HG03159 (cell line): Measurements from ENCODE around the gene DES.

ENCODE experiments used
- ATAC-seq: cut with Tn5 transposase; IDR thresholded peaks from one replicate; pipeline ENCODE4 v1.9.1; 2021; ENCODE audit warnings: mild to moderate bottlenecking, moderate library complexity; ENCODE audit not compliant: unreplicated experiment

The DES gene

DNA sequence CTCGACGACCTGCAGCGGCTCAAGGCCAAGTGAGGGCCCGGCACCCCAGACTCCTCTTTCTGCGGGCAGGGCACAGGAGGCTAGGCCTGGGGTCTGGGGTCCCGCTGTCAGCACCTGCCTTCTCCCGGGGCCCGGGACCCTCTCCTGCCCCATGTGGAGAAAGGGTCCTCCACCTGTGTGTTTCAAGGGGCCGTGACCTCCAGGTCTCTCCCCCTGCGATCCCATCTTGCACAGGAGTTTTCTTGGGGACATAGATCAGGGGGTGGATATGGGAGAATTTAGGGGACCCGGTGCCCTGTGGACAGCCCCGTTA is 791 bp downstream of the DES start:
- ATAC-seq: no peak

DNA sequence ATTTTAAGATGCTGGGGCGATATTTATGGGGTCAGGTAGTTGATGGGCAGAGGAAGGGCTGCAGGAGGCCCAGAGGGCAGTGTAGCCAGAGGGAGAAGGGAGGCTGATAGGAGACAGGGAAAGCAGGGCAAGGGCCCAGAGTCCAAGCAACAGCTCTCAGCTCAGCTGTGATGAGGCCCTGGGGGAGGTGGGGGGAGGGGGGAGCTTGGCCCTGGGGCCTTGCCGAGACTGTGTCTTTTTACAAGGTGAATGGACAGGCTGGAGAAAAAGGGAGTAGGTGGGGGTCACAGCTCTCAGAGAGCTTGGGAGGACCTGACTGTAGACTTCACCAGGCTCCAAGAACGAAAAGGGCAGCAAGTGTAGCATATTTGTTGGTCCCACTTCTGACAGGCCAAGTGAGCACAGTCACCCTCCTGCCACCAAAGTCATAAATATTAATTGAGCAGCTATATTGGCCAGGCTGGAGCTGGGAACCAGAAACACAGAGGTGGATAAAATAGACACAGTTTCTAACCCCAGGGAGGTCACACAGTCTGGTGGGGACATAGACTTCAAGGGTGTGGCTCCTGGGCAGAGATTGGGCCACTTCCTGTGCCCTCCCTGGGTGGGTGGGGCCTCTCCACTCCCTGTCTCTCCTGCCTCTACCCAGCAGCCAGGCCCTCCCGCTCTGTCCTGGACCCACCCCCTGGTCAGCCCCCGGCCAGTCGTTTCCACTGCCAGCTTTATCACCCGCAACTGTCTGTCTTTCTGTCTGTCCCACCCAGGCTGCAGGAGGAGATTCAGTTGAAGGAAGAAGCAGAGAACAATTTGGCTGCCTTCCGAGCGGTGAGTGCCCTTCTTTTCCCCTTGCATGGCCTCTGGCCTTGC is 1.4 kb downstream of the DES start:
- ATAC-seq: no peak

DNA sequence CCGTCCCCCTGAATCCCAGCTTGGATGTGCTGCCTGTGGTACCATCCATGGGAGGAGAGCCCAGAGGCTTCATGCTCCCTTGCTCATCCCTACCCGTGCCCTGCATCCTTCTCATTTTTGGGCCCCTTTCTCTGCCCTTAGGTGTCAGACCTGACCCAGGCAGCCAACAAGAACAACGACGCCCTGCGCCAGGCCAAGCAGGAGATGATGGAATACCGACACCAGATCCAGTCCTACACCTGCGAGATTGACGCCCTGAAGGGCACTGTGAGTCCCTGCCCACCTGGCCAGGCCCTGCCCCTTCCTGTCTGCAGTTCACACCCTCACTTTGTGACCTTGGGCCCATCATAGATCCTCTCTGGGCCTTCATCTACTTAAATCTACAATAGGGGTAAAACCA is 2.5 kb downstream of the DES start:
- ATAC-seq: no peak

DNA sequence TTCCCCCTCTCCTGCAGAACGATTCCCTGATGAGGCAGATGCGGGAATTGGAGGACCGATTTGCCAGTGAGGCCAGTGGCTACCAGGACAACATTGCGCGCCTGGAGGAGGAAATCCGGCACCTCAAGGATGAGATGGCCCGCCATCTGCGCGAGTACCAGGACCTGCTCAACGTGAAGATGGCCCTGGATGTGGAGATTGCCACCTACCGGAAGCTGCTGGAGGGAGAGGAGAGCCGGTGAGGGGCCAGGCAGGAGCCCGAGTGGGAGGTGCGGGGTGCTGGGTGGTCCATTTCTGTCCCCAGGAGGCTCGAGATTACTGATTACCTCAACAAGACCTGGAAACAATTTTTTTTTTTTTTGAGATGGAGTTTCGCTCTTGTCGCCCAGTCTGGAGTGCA is 3.1 kb downstream of the DES start:
- ATAC-seq: no peak

DNA sequence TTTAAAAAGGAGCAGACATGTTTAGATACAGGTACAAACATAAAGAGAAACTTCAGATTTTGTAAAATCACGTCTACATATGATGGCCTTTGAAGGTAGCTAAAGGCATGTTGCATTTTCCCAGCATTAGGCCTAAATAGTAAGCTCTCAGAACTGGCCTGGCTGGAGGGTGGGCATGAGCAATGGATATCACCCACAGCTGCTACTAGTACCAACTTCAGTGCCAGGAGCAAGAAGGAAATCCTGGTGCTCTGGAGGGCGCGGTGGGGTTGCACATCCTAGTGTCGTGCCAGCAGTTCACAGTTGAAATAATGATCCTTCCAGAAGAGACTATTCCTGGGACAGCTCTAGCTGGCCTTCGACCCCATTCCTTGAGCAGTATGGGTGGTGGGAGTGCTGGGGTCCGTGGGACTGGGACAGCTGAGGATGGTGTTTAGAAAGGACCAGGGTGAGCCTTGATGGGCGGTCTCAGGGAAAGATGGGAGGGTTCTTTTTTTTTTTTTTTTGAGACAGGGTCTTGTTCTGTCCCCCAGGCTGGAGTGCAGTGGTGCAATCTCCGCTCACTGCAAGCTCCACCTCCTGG is 4.9 kb downstream of the DES start:
- ATAC-seq: no peak

DNA sequence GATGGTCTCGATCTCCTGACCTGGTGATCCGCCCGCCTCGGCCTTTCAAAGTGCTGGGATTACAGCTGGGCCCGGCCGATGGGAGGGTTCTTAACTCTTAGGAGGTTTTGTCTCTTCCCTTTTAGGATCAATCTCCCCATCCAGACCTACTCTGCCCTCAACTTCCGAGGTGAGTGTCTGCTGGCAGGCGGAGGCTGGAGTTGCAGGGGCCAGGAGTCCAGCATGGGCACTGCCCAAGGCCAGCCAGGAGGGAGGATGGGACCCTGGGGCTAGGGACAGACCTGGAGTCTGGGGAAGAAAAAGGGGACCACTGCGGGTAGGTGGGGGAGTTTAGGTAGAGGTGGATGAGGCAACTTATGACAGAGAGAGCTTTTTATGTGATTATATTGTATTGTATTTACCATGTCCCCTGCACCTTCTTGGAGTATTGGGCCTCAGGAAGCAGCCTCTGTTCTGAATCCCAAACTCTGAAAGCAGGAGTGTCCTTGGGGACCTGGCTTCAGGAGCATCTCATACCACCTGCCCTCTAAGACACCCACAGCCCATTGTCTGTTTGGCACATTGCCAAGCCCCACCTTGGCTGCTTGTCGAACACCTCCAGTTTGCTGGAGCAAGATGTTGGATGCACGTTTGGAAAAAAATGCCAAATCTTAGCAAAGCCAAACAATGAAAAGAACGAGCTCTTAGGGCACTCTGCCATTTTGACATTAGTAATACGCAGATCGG is 5.6 kb downstream of the DES start:
- no peak for ATAC-seq

DNA sequence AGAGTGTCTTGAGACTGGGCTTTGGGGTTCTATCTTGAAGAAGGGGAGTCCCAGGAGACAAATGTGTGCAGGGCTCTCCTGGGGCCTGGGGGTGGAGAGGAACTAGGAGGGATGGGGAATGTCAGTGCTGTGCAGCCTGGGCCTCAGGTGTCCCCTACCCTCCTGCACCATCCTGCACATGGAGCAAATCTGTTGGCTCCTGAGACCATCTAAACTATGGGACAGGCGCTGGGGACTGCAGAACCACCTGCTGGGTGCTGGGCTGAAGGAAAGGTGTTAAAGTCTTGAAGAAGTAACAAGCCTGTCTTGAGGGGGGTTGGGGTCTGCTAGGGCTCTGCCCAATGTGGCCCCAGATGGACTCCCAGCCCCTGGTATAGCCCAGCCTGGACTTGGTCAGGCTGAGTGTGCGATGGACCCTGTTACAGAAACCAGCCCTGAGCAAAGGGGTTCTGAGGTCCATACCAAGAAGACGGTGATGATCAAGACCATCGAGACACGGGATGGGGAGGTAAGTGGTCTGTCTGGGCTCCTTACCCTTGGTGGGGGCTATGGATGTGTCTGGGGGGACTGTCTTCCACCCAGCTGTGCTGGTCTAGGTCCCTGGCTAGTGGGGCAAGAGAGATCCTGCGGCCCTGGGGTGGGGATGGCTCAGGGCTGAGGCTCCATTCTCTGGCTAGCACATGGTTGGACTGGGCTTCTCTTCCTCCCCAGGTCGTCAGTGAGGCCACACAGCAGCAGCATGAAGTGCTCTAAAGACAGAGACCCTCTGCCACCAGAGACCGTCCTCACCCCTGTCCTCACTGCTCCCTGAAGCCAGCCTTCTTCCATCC is 7.3 kb downstream of the DES start:
- no peak for ATAC-seq

DNA sequence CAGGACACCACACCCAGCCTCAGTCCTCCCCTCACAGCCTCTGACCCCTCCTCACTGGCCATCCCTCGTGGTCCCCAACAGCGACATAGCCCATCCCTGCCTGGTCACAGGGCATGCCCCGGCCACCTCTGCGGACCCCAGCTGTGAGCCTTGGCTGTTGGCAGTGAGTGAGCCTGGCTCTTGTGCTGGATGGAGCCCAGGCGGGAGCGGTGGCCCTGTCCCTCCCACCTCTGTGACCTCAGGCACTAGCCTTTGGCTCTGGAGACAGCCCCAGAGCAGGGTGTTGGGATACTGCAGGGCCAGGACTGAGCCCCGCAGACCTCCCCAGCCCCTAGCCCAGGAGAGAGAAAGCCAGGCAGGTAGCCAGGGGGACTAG is 7.9 kb downstream of the DES start:
- ATAC-seq: no peak

DNA sequence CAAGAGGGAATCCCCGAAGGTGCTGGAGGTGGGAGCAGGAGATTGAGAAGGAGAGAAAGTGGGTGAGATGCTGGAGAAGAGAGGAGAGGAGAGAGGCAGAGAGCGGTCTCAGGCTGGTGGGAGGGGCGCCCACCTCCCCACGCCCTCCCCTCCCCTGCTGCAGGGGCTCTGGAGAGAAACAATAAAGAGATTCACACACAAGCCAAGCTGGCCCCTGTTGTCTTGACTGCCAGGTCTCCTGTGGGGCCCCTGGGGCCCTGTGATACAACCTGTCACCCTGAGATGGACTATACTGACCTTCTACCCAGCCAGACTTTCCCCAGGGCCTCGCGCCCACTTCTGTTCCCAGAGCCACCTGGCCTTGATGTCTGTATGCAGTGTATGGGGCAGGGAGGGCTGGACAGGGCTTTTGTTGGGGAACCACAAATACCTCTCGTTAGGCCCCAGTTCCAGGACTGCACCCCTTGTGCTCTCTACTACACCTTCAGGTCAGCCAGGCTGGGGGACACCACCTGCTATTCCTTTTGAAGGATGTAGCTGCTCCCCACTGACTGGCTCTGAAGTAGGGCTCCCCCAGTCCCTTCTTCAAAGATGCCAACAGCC is 8.5 kb downstream of the DES start:
- ATAC-seq: no peak

DNA sequence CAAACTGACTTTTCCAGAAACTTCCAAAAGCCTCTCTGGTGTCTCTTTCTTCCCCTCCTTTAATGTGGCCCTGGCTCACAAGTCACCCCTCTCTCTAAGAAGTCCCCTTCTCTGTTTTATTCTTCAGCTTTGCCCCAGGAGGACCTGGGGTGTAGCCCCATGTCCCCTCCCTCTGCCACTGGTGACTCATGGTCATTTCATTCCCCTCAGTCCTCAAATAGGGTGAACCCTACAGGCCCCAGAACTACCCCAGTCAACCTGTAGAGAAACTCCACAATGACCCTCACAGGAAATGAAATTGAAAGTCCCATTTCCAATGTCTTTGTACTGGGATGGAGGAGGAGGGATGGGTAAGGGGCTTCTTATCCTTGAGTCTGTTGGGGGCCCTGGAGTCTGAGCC is 10.3 kb downstream of the DES start:
- ATAC-seq: no peak

DNA sequence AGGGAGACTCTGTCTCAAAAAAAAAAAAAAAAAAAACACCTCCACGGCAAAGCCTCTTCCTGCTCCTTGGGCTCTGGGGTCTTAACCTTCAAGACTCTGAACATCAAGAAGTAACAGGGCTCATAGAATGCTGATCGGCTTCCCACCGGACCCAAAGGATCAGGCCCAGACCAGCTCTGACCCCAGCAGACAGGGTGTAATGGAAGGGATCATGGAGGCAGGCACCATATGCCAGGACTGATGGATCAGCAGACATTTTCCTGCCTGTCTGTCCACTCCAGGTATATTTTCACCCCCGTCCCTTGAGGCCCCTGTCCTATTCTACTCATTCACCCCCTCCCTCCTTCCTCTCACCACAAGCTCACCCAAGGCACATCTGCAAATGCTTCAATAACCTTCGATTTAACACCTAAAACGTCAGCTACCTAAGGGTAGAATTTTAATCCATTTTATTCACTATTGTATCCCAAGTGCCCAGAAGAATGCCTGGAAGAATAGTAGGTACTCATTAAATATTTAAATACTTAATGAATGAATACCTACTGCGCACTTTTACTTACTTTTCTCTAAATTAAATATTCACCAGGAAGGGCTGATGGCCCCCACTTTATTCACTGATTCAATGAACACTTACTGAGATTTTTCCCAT is 11.9 kb downstream of the DES start:
- ATAC-seq: no peak

DNA sequence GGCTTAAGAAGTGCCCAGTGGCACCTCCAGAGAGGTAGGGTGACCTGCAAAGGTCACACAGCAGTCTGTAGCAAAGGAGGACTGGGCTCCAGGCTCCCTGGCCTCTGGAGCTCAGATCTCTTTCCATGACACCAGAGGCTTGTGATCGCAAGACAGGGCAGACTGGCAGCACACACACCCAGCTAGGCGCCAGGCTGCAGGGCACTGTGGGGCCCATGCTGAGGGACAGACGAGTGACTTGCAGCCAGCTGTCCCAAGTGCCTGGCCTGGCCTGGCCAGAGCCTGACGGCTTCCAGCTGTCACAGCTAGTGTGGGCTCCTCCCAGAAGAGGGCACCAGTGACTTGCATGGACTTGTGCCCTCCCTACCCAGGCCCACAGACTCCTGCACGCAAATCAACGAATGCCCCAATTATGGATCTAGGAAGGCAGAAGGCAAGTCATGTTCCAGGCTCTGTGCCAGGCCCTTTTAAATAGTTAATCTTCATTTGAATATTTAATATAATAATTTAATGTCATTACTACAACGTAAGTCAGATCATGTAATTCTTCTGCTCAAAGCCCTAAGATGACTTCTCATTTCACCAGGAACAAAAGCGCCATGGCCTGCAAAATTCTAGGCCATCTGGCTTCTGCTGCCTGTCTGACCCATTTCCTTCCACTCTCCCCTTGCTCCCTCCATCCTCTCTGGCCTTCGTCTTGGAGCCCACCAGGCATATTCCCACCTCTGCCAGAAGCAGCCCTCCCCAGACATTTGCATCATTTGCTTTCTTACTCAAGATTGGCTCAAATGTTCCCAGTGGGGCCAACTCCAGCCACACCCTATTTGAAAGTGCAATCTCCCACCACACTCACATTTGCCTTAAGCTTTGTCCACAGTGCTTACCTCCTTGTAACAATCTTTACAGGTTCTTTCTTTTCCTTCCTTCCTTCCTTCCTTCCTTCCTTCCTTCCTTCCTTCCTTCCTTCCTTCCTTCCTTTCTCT is 12.7 kb downstream of the DES start:
- no peak for ATAC-seq

DNA sequence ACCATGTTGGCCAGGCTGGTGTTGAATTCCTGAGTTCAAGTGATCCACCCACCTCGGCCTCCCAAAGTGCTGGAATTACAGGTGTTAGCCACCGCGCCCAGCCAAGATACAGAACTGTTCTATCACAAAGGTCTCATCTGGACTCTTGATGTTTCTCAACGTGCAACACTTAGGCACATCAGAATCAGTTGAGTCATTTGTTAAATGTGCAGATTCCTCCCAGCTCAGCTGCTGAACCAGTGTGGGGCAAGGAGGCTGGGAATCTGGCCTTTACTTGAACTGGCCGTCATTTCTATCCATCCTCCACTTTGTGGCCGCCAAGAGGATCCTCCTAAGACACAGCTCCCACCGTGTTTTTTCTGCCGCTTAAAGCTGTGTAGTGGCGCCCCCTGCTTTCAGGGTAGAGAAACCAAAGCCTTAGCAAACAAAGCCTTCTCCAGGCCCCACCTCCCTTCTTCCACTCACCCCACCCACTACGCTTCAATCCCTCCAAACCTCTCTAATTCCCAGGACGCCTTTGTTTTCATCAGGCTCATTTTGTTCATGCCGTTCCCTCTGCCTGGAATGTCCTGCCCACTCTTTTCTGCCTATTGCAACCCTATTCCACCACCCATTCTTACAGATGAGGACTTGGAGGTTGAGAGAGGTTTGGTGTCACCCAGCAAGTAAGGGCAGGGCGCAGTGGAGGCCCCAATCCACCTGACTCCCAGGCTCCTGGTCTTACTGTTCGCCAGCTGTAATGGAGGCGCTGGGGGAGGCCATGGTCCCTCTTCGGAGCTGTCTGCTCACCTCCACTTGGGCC is 15.7 kb downstream of the DES start:
- no peak for ATAC-seq

DNA sequence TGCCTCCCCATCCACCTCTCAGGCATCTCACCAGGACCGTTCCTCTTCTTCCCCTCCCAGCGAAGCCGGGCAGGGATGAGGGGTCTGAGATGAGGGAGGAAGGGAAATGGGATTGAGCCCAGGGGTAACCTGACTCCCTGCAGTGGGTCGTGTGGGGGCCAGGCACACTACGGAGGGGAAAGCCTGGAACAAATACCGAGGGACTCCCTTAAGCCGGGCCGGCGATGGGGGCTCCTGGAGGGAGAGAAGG is 16.2 kb downstream of the DES start:
- ATAC-seq: no peak

DNA sequence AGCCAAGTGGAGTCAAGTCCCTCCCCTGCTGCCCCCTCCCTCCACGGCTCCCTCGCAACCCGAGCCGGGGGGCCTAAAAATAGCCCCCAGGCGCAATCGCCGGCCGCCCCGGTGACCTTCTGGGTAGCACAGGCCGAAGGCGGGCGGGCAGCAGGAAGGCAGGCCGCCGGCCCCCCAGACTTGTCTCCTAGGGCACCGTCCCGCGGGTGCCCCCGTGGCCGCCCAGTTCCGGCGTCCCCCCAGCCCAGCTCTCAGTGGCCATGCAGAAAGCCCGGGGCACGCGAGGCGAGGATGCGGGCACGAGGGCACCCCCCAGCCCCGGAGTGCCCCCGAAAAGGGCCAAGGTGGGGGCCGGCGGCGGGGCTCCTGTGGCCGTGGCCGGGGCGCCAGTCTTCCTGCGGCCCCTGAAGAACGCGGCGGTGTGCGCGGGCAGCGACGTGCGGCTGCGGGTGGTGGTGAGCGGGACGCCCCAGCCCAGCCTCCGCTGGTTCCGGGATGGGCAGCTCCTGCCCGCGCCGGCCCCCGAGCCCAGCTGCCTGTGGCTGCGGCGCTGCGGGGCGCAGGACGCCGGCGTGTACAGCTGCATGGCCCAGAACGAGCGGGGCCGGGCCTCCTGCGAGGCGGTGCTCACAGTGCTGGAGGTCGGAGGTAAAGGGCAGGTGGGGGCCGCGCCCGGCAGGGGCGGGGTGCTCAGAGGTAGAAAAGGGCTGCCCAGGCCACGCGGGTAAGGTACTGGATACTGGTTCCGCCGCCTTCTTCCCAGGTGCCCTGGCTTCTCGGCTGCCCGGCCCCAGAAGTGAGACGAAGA is 16.7 kb downstream of the DES start, which contains the start of gene SPEG:
SPEG (plus strand) TSS at position 126 of the 808 bp plus-strand sequence; CDS start at position 261, 135 bp downstream.
- ATAC-seq: no peak

DNA sequence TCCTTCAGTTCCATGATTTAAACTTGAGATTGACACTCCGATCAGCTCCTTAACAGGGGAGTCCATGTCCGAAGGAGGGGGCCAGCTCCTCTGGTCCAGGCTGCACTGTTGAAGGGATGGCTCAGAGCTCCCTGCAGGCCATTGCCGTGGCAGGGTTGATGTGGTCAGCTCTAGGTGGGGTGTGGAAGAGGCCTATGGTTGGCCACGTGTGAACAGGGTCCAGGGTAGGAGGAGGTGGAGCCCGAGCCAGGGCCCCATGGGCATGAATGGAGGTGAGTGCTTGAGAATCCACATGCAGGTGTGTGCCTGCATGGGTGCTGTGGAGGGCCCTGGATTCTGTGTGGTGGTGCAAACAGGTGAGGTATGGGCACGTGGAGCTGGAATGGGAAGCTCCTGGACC is 17.5 kb downstream of the DES start:
- no peak for ATAC-seq

DNA sequence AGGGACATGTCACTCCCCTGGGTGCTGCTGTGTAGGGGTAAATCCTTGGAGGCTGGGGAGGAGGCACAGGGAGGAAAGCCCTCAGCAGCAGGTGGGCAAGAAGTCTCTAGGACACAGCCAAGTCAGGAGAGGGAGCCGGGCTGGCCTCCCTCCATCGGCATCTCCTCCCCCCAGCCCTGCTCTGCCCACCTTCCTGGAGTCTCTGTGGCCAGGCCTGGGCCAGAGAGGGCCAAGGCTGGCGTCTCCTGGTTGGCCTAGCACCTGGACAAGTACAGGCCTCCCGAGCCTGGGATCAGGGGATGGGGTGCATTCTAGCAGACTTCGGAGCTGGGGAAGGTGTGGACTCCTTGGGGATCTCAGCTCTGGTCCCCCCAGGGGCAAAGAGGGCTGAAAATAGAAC is 18.3 kb downstream of the DES start:
- ATAC-seq: no peak

DNA sequence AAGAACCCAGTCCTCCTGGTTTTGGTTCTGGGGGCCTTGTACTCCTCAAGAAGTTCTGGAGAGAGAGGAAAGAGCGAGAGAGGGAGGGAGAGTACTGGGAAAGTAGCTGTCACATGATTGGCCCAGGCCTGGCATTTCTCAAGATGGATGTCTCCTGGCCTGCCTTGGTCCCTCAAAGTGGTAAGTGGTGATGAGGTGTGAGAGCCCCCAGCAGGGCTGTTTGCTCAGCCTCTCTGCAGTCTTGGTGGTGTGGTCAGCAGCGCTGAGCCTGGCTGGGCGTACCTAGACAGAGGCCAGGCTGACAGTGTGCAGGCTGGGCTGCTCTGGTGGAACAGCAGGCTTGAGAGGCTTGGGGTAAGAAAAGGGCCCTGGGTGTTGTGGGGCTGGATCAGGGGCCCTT is 19.0 kb downstream of the DES start:
- ATAC-seq: no peak
